PC-3 (cell line): ENCODE data around the gene ZNF621. TPM values are rescaled to one million over a fixed set of nuclear protein-coding genes. Genes with fewer than 3 reads are reported as not detected.

Source experiments
- ATAC-seq: fragments of 200-7000 bp; cut with Tn5 transposase; 2 replicates; pipeline ENCODE4 v1.9.1; 2020; ENCODE audit warnings: mild to moderate bottlenecking, moderate library complexity
- BruUV-seq: library from RNA; stranded (reverse); fragments of 400-500 nt; replicated peaks from 2 replicates; lab custom pipeline; 2021; lab: Mats Ljungman, UMichigan
- CTCF ChIA-PET: fragments of 300-600 bp; sonication (Branson Sonifier 250); formaldehyde crosslinking; loops from one replicate; lab custom pipeline; 2022; ENCODE audit warnings: antibody characterized with exemption; lab: Charles Lee
- POLR2A ChIA-PET: fragments of 300-600 bp; sonication (Branson Sonifier 250); formaldehyde crosslinking; loops from one replicate; lab custom pipeline; 2022; ENCODE audit warnings: antibody characterized with exemption; ENCODE audit not compliant: unreplicated experiment; lab: Charles Lee
- DNase-seq: peaks from one replicate; pipeline ENCODE4 v3.0.0-alpha.2; 2015
- H2AFZ ChIP-seq: fragments of 300-600 bp; sonication (generic); 2 replicates; pipeline ENCODE4 v1.6.0; 2016; ENCODE audit warnings: antibody characterized with exemption, low read length
- H3F3A ChIP-seq: fragments of 300-600 bp; sonication (generic); one replicate; pipeline ENCODE4 v1.6.0; 2017; ENCODE audit warnings: antibody characterized with exemption, low read length, control low read depth, mild to moderate bottlenecking; ENCODE audit not compliant: unreplicated experiment
- H3K27ac ChIP-seq: fragments of 300-600 bp; sonication (generic); 2 replicates; pipeline ENCODE4 v1.5.1; 2016; ENCODE audit warnings: mild to moderate bottlenecking, low read length
- H3K27me3 ChIP-seq: fragments of 300-600 bp; sonication (generic); 2 replicates; pipeline ENCODE4 v1.6.1; 2016; ENCODE audit warnings: low read length, mixed read lengths
- H3K36me3 ChIP-seq: fragments of 300-600 bp; sonication (generic); 2 replicates; pipeline ENCODE4 v1.6.1; 2016; ENCODE audit warnings: low read depth, mixed run types, low read length, mixed read lengths
- H3K4me1 ChIP-seq: fragments of 300-600 bp; sonication (generic); 2 replicates; pipeline ENCODE4 v1.5.1; 2016; ENCODE audit warnings: low read length; ENCODE audit not compliant: insufficient read depth
- H3K4me2 ChIP-seq: fragments of 300-600 bp; sonication (generic); 2 replicates; pipeline ENCODE4 v1.6.0; 2016; ENCODE audit warnings: low read length
- H3K4me3 ChIP-seq: fragments of 300-600 bp; sonication (generic); 2 replicates; pipeline ENCODE4 v1.5.1; 2016; ENCODE audit warnings: mild to moderate bottlenecking, low read length, mixed read lengths
- H3K79me2 ChIP-seq: fragments of 300-600 bp; sonication (generic); 2 replicates; pipeline ENCODE4 v1.6.1; 2017; ENCODE audit warnings: low read length, mixed read lengths
- H3K9ac ChIP-seq: fragments of 300-600 bp; sonication (generic); 2 replicates; pipeline ENCODE4 v1.6.0; 2016; ENCODE audit warnings: mild to moderate bottlenecking, low read length
- H3K9me2 ChIP-seq: fragments of 300-600 bp; sonication (generic); replicated peaks from 2 replicates; pipeline ENCODE4 v1.6.1; 2016; ENCODE audit warnings: mixed run types, low read length, mixed read lengths
- H3K9me3 ChIP-seq: fragments of 300-600 bp; sonication (generic); 2 replicates; pipeline ENCODE4 v1.6.1; 2016; ENCODE audit warnings: low read length, mixed read lengths
- H4K20me1 ChIP-seq: fragments of 300-600 bp; sonication (generic); 2 replicates; pipeline ENCODE4 v1.6.1; 2016; ENCODE audit warnings: low read length, mixed read lengths
- EZH2 ChIP-seq: fragments of 300-600 bp; sonication (generic); IDR thresholded peaks from one replicate; pipeline ENCODE4 v1.6.1; 2017; ENCODE audit warnings: antibody characterized with exemption, mild to moderate bottlenecking, low read length; ENCODE audit not compliant: unreplicated experiment
- EZH2phosphoT487 ChIP-seq: fragments of 300-600 bp; sonication (generic); IDR thresholded peaks from 2 replicates; pipeline ENCODE4 v1.6.1; 2018; ENCODE audit warnings: mild to moderate bottlenecking, antibody characterized with exemption, low read length, borderline replicate concordance
- intact Hi-C: fragments of 100-400 bp; cut with micrococcal nuclease; formaldehyde crosslinking; loops from 2 replicates; pipeline ENCODE4 v1.9.0; 2023
- total RNA-seq: library from RNA; depleted of rRNA; stranded (reverse); fragments of >200 nt; gene quantifications from 2 replicates; pipeline ENCODE4 v1.2.3, GENCODE V29; 2014
- TF ChIP-seq, protein P1 (sequence below): fragments of 300-600 bp; sonication (generic); conservative IDR thresholded peaks from 2 replicates; pipeline ENCODE4 v1.5.1; 2017; ENCODE audit warnings: antibody characterized with exemption, low read depth, mild to moderate bottlenecking, low read length

ZNF621 gene
- total RNA-seq, 1 experiment from 2014 or later = 17.0 TPM

GRCh38 chr3:40477666-40478065 is 47.1 kb upstream of the ZNF621 start:
- CTCF ChIA-PET = no interaction called here
- no peaks in the 10 kb centered on the region for H3F3A ChIP-seq
- H3K9me3 ChIP-seq = no peaks in the 10 kb centered on the region
- H3K9ac ChIP-seq = peak overlapping the region; percentile 85
- peak overlapping the region; percentile 82 for H3K4me3 ChIP-seq
- intact Hi-C loops = loop anchor here (1.0 to 2.0 kb wide), 3 partner anchors 25 to 48 kb away; no protein-coding TSS in a partner anchor
- H2AFZ ChIP-seq = peak overlapping the region; percentile 100
- BruUV-seq = no TSS peak
- no peaks in the 10 kb centered on the region for H3K9me2 ChIP-seq
- POLR2A ChIA-PET = no interaction called here
- H3K4me2 ChIP-seq = peak overlapping the region; percentile 97
- H3K79me2 ChIP-seq = no peaks in the 10 kb centered on the region
- ATAC-seq = peak; percentile 18
- no peak overlapping the region for H3K27ac ChIP-seq
- H4K20me1 ChIP-seq = no peaks in the 10 kb centered on the region
- DNase-seq = peak; percentile 11
- no peaks in the 10 kb centered on the region for H3K36me3 ChIP-seq
- peaks cover 5% of the 10 kb centered on the region; the same call in 1 of the 2 replicates for H3K4me1 ChIP-seq
- H3K27me3 ChIP-seq = no peaks in the 10 kb centered on the region
- TF ChIP-seq, protein P1, sequence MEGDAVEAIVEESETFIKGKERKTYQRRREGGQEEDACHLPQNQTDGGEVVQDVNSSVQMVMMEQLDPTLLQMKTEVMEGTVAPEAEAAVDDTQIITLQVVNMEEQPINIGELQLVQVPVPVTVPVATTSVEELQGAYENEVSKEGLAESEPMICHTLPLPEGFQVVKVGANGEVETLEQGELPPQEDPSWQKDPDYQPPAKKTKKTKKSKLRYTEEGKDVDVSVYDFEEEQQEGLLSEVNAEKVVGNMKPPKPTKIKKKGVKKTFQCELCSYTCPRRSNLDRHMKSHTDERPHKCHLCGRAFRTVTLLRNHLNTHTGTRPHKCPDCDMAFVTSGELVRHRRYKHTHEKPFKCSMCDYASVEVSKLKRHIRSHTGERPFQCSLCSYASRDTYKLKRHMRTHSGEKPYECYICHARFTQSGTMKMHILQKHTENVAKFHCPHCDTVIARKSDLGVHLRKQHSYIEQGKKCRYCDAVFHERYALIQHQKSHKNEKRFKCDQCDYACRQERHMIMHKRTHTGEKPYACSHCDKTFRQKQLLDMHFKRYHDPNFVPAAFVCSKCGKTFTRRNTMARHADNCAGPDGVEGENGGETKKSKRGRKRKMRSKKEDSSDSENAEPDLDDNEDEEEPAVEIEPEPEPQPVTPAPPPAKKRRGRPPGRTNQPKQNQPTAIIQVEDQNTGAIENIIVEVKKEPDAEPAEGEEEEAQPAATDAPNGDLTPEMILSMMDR = no peak
- no peak for TF ChIP-seq EZH2
- no peak for TF ChIP-seq EZH2phosphoT487

DNA sequence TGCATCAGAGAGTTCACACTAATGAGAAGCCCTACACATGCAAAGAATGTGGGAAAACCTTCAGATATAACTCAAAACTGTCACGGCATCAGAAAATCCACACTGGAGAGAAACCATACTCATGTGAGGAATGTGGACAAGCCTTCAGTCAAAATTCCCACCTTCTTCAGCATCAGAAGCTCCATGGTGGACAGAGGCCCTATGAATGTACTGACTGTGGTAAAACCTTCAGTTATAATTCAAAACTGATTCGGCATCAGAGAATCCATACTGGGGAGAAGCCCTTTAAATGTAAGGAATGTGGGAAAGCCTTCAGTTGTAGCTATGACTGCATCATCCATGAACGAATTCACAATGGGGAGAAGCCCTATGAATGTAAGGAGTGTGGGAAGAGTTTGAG is 37.6 kb upstream of the ZNF621 start:
- TF ChIP-seq, protein P1 = no peak
- TF ChIP-seq EZH2 (no peak), EZH2phosphoT487 (no peak)
- H3K4me3 ChIP-seq = no peak overlapping the region
- no TSS peak for BruUV-seq
- peaks cover 29% of the 10 kb centered on the region for H3K36me3 ChIP-seq
- H3K9ac ChIP-seq = no peak overlapping the region
- no peaks in the 10 kb centered on the region for H3K9me2 ChIP-seq
- no peak for ATAC-seq
- no peaks in the 10 kb centered on the region for H3K79me2 ChIP-seq
- no peak overlapping the region for H3K4me2 ChIP-seq
- DNase-seq = no peak
- no peak overlapping the region for H3K27ac ChIP-seq
- H3K9me3 ChIP-seq = 0 out of 2 replicates have a peak, but pooled peaks cover 8% of the 10 kb centered on the region
- no peaks in the 10 kb centered on the region for H4K20me1 ChIP-seq
- intact Hi-C loops = no loop called here
- H3F3A ChIP-seq = no peaks in the 10 kb centered on the region
- ChIA-PET POLR2A (no interaction called here), CTCF (no interaction called here)
- H3K27me3 ChIP-seq = no peaks in the 10 kb centered on the region
- no peak overlapping the region for H2AFZ ChIP-seq
- H3K4me1 ChIP-seq = no peaks in the 10 kb centered on the region

- Histone ChIP-seq H3K4me1 (no peaks in the 10 kb centered on the region), H3K4me2 (no peak overlapping the region), H2AFZ (no peak overlapping the region), H3F3A (no peaks in the 10 kb centered on the region), H3K9me3 (0 out of 2 replicates have a peak, but pooled peaks cover 8% of the 10 kb centered on the region), H3K9ac (no peak overlapping the region), H3K9me2 (no peaks in the 10 kb centered on the region), H3K79me2 (no peaks in the 10 kb centered on the region), H4K20me1 (no peaks in the 10 kb centered on the region), H3K4me3 (no peak overlapping the region), H3K36me3 (peaks cover 23% of the 10 kb centered on the region), H3K27me3 (no peaks in the 10 kb centered on the region), H3K27ac (no peak overlapping the region)
- ATAC-seq (no peak), DNase-seq (no peak)
- BruUV-seq = no TSS peak
- TF ChIP-seq, protein P1 = no peak
- ChIA-PET CTCF (no interaction called here), POLR2A (no interaction called here)
- intact Hi-C loops = no loop called here
These were observed 33.8 kb upstream of the ZNF621 start for GRCh38 chr3:40490916-40491315.
